Measurements from ENCODE around the gene MANEA. TPM values are rescaled to one million over a fixed set of nuclear protein-coding genes. Genes with fewer than 3 reads are reported as not detected.
A peak's percentile ranks its signal among the peaks of the same experiment; 100 is the strongest.
"Not testable (repeated sequence)": the region's sequence is repeated elsewhere in the genome, so short reads cannot be mapped to it uniquely, and the experiment has no call there.

Gene MANEA
- total RNA-seq, 1 donor from 2014 or later = 7.5 TPM

- DNase-seq = no peak
- peaks cover 10% of the 10 kb centered on the region for H3K9me3 Mint-ChIP-seq
- ATAC-seq (ENCODE audit: low read depth) = no peak
- ChIA-PET POLR2A (no interaction called here), CTCF (no interaction called here)
- H3K4me3 Mint-ChIP-seq = no peak overlapping the region
- TF ChIP-seq, protein P1, sequence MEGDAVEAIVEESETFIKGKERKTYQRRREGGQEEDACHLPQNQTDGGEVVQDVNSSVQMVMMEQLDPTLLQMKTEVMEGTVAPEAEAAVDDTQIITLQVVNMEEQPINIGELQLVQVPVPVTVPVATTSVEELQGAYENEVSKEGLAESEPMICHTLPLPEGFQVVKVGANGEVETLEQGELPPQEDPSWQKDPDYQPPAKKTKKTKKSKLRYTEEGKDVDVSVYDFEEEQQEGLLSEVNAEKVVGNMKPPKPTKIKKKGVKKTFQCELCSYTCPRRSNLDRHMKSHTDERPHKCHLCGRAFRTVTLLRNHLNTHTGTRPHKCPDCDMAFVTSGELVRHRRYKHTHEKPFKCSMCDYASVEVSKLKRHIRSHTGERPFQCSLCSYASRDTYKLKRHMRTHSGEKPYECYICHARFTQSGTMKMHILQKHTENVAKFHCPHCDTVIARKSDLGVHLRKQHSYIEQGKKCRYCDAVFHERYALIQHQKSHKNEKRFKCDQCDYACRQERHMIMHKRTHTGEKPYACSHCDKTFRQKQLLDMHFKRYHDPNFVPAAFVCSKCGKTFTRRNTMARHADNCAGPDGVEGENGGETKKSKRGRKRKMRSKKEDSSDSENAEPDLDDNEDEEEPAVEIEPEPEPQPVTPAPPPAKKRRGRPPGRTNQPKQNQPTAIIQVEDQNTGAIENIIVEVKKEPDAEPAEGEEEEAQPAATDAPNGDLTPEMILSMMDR (IDR thresholded peaks at IDR 0.05) = no peak
- intact Hi-C loops (cut with micrococcal nuclease) = no loop called here
- H3K36me3 Mint-ChIP-seq (ENCODE audit: low read depth) = peaks cover 19% of the 10 kb centered on the region
- H3K4me1 Mint-ChIP-seq = peaks cover 19% of the 10 kb centered on the region
- H3K27me3 Mint-ChIP-seq = no peaks in the 10 kb centered on the region
- H3K27ac Mint-ChIP-seq = no peak overlapping the region
These were observed 3.7 kb downstream of the MANEA start for GRCh38 chr6:95581073-95581472.

DNA sequence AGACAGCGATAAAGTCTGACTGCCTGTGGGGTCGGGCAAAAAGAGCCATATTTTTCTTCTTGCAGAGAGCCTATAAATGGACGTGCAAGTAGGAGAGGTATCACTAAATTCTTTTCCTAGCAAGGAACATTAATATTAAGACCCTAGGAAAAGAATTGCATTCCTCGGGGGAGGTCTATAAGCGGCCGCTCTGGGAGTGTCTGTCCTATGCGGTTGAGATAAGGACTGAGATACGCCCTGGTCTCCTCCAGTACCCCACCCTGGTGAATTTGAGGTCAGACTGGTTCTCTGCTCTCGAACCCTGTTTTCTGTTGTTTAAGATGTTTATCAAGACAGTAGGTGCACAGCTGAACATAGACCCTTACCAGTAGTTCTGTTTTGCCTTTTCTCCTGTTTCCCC, 6.9 kb downstream of the MANEA start:
- H3K27me3 Mint-ChIP-seq; DNase-seq; ATAC-seq (ENCODE audit: low read depth); H3K27ac Mint-ChIP-seq; POLR2A ChIA-PET; intact Hi-C loops (cut with micrococcal nuclease); CTCF ChIA-PET; H3K4me3 Mint-ChIP-seq: not testable (repeated sequence)
- Mint-ChIP-seq H3K9me3 (peaks cover 10% of the 10 kb centered on the region), H3K4me1 (peaks cover 11% of the 10 kb centered on the region), H3K36me3 (ENCODE audit: low read depth) (peaks cover 20% of the 10 kb centered on the region)

DNA sequence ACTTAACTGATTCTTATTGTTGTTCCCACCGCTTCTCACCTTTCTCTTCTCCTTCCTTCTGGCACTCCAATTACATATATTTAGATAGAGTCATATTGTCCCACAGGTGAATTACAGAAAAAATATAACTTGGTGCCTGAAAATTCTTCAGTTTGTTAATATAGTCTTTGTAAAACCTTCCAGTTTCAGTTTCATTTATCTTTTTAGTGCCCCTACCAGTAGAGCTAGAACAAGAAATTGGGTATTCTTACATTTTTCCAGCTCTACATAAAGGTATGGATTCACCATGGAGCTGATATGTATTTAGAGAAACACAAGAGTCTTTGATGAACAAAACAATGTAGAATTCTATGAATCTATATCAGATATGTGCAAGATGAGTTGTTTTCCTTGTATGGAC, 10.7 kb downstream of the MANEA start:
- ChIA-PET CTCF (no interaction called here), POLR2A (no interaction called here)
- TF ChIP-seq, protein P1 (IDR thresholded peaks at IDR 0.05) = no peak
- intact Hi-C loops (cut with micrococcal nuclease) = loop anchor here (1.0 kb wide), 1 partner anchor 10 kb away; no protein-coding TSS in a partner anchor
- peaks cover 11% of the 10 kb centered on the region for H3K4me1 Mint-ChIP-seq
- peaks cover 10% of the 10 kb centered on the region for H3K9me3 Mint-ChIP-seq
- no peak overlapping the region for H3K27ac Mint-ChIP-seq
- no peak for DNase-seq
- no peaks in the 10 kb centered on the region for H3K27me3 Mint-ChIP-seq
- ATAC-seq (ENCODE audit: low read depth) = no peak
- H3K4me3 Mint-ChIP-seq = peak overlapping the region; percentile 8
- H3K36me3 Mint-ChIP-seq (ENCODE audit: low read depth) = peaks cover 32% of the 10 kb centered on the region

- POLR2A ChIA-PET = no interaction called here
- TF ChIP-seq, protein P1 (IDR thresholded peaks at IDR 0.05) = no peak
- no peak overlapping the region for H3K27ac Mint-ChIP-seq
- no peak for ATAC-seq (ENCODE audit: low read depth)
- no peak for DNase-seq
- no peak overlapping the region for H3K4me3 Mint-ChIP-seq
- H3K36me3 Mint-ChIP-seq (ENCODE audit: low read depth) = peaks cover 27% of the 10 kb centered on the region
- CTCF ChIA-PET = no interaction called here
- intact Hi-C loops (cut with micrococcal nuclease) = no loop called here
- H3K27me3 Mint-ChIP-seq = no peaks in the 10 kb centered on the region
- peaks cover 6% of the 10 kb centered on the region for H3K9me3 Mint-ChIP-seq
- peaks cover 13% of the 10 kb centered on the region for H3K4me1 Mint-ChIP-seq
These were observed 11.7 kb downstream of the MANEA start for GRCh38 chr6:95589067-95589466.

DNA sequence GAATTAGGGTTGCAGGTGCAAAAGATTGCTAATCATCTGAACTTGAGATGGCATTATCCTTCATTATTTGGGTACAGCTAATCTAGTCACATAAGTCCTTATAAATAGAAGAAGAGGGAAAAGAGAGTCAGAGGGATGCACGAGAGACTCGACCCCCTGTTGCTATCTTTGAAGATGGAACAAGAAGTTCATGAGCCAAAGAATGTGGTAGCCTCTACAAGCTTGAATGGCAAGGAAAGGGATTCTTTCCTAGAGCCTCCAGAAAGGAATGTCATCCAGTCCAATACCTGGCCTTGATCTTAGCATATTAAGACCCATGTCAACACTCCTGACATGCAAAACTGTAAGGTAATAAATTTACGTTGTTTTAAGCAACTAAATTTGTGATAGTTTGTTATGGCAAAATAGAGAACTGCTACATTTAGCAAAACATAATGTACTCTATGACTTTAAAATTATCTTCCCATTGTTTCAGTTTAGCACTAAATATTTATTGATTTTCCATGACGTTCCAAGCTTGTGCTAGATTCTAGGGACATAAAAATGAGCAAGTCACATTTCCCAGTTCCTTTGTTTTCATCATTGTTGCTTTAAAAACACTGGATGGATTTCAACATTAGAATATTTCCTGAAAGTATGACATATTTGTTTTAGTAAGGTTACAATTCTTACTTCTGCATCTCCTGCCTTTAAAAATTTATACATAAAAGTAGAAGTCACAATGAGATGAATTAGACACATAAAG, 12.7 kb downstream of the MANEA start:
- DNase-seq (no peak), ATAC-seq (ENCODE audit: low read depth) (no peak)
- Mint-ChIP-seq H3K36me3 (ENCODE audit: low read depth) (peaks cover 23% of the 10 kb centered on the region), H3K27ac (no peak overlapping the region), H3K9me3 (no peaks in the 10 kb centered on the region), H3K4me3 (no peak overlapping the region), H3K4me1 (peaks cover 14% of the 10 kb centered on the region), H3K27me3 (no peaks in the 10 kb centered on the region)
- ChIA-PET CTCF (no interaction called here), POLR2A (no interaction called here)
- TF ChIP-seq, protein P1 (IDR thresholded peaks at IDR 0.05) = no peak
- intact Hi-C loops (cut with micrococcal nuclease) = no loop called here

- Mint-ChIP-seq H3K4me1 (peaks cover 8% of the 10 kb centered on the region), H3K36me3 (ENCODE audit: low read depth) (peaks cover 18% of the 10 kb centered on the region), H3K9me3 (no peaks in the 10 kb centered on the region), H3K27ac (no peak overlapping the region), H3K4me3 (no peak overlapping the region), H3K27me3 (no peaks in the 10 kb centered on the region)
- POLR2A ChIA-PET = no interaction called here
- CTCF ChIA-PET = no interaction called here
- TF ChIP-seq, protein P1 (IDR thresholded peaks at IDR 0.05) = no peak
- intact Hi-C loops (cut with micrococcal nuclease) = no loop called here
- no peak for ATAC-seq (ENCODE audit: low read depth)
- DNase-seq = no peak
These were observed 15.7 kb downstream of the MANEA start for GRCh38 chr6:95593025-95593424.
